ENCODE measurements around the gene SRI.

SRI gene

DNA sequence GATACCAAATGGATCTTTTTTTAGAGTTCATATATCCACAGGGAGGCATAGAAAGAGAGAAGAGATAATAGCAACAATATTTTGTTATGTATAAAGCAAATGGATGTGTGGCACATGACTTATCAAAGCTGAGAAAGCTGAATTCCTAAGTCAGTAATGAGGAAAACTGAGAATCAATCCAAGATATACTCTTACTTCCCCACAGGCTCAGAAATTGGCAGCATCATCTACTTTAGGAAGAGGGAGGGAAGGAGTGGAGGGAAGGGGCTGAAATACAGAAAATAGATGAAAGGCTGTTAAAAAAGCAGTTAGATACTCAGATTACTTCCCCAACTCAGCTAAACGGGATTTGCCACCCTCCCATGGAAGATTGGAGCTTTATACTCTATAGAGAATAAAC, 63.5 kb downstream of the SRI start:
- TF ChIP-seq, protein P1, sequence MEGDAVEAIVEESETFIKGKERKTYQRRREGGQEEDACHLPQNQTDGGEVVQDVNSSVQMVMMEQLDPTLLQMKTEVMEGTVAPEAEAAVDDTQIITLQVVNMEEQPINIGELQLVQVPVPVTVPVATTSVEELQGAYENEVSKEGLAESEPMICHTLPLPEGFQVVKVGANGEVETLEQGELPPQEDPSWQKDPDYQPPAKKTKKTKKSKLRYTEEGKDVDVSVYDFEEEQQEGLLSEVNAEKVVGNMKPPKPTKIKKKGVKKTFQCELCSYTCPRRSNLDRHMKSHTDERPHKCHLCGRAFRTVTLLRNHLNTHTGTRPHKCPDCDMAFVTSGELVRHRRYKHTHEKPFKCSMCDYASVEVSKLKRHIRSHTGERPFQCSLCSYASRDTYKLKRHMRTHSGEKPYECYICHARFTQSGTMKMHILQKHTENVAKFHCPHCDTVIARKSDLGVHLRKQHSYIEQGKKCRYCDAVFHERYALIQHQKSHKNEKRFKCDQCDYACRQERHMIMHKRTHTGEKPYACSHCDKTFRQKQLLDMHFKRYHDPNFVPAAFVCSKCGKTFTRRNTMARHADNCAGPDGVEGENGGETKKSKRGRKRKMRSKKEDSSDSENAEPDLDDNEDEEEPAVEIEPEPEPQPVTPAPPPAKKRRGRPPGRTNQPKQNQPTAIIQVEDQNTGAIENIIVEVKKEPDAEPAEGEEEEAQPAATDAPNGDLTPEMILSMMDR (IDR thresholded peaks at IDR 0.05; ENCODE audit: control extremely low read depth, extremely low read depth, low read depth, missing control alignments): no peak
- ChIA-PET POLR2A (no interaction called here), CTCF (no interaction called here)
- no peak for DNase-seq (ENCODE audit: extremely low spot score)

DNA sequence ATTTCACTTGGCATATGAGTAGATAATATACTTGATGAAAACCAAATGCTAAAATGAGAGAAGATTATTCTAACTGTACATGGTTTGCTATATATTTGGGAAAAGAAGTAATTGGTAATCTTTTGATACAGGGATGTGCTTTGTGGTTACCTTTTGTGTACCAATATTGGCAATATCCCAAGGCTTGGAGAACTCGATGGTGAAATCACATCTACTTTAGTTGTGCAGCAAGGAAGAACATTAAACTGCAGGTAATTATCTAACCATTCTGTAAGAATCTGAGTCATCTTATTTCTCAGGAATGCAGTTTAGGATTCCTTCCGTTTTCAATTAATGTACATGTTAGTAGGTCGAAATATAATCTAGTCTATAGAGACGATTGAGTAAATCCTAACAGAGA, 64.1 kb downstream of the SRI start:
- no peak for DNase-seq (ENCODE audit: extremely low spot score)
- CTCF ChIA-PET: no interaction called here
- TF ChIP-seq, protein P1 (IDR thresholded peaks at IDR 0.05; ENCODE audit: control extremely low read depth, extremely low read depth, low read depth, missing control alignments): no peak
- POLR2A ChIA-PET: no interaction called here

Data from GM10248 (cell line).